ENCODE measurements around the gene KIF21A. TPM values are rescaled to one million over a fixed set of nuclear protein-coding genes. Genes with fewer than 3 reads are reported as not detected.
"Not testable (repeated sequence)": the region's sequence is repeated elsewhere in the genome, so short reads cannot be mapped to it uniquely, and the experiment has no call there.

The KIF21A gene
- total RNA-seq, 1 donor from 2014 or later: 12.2 TPM

DNA sequence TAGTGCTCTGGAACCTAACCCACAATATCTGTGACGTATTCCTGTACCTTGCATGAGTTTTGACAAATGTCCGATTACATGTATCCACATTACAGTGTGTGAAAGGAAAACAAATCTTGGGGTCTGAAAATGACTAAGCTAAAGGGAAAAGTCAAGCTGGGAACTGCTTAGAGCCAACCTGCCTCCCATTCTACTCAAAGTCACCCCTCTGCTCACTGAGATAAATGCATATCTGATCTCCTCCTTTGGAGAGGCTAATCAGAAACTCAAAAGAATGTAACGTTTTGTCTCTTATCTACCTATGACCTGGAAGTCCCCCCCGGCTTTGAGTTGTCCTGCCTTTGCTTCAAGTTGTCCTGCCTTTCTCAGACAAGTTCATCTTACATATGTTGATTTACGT lies 34.0 kb upstream of the KIF21A start:
- DNase-seq: no peak
- TF ChIP-seq, protein P1, sequence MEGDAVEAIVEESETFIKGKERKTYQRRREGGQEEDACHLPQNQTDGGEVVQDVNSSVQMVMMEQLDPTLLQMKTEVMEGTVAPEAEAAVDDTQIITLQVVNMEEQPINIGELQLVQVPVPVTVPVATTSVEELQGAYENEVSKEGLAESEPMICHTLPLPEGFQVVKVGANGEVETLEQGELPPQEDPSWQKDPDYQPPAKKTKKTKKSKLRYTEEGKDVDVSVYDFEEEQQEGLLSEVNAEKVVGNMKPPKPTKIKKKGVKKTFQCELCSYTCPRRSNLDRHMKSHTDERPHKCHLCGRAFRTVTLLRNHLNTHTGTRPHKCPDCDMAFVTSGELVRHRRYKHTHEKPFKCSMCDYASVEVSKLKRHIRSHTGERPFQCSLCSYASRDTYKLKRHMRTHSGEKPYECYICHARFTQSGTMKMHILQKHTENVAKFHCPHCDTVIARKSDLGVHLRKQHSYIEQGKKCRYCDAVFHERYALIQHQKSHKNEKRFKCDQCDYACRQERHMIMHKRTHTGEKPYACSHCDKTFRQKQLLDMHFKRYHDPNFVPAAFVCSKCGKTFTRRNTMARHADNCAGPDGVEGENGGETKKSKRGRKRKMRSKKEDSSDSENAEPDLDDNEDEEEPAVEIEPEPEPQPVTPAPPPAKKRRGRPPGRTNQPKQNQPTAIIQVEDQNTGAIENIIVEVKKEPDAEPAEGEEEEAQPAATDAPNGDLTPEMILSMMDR (IDR thresholded peaks at IDR 0.05): no peak

DNA sequence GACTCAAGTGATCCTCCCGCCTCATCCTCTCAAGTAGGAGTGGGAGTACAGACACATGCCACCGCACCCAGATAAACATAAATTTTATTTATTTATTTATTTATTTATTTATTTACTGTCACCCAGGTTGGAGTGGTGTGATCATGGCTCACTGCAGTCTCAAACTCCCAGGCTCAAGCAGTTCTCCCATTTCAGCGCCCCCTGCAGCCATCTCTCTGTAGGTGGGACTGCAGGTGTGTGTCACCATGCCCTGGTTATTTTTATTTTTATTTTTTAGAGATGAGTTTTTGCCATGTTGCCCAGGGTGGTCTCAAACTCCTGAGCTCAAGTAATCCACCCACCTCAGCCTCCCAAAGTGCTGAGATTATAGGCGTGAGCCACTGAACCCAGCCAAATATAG lies 33.2 kb upstream of the KIF21A start:
- Histone ChIP-seq H3K27me3 (no peaks in the 10 kb centered on the region), H3K9me3 (no peaks in the 10 kb centered on the region), H3K36me3 (no peaks in the 10 kb centered on the region), H3K27ac (no peak overlapping the region), H3K4me1 (no peaks in the 10 kb centered on the region), H3K4me3 (no peak overlapping the region)
- ATAC-seq (no peak), DNase-seq (no peak)
- TF ChIP-seq, protein P1 (IDR thresholded peaks at IDR 0.05): no peak
- intact Hi-C loops (cut with DNase I): no loop called here

More for the DNA sequence above, 34.0 kb upstream of the KIF21A start:
- intact Hi-C loops (cut with DNase I): no loop called here
- no peaks in the 10 kb centered on the region for H3K9me3 ChIP-seq
- H3K4me1 ChIP-seq: no peaks in the 10 kb centered on the region
- no peaks in the 10 kb centered on the region for H3K36me3 ChIP-seq
- H3K27me3 ChIP-seq: no peaks in the 10 kb centered on the region
- no peak for ATAC-seq
- no peak overlapping the region for H3K4me3 ChIP-seq
- H3K27ac ChIP-seq: no peak overlapping the region

DNA sequence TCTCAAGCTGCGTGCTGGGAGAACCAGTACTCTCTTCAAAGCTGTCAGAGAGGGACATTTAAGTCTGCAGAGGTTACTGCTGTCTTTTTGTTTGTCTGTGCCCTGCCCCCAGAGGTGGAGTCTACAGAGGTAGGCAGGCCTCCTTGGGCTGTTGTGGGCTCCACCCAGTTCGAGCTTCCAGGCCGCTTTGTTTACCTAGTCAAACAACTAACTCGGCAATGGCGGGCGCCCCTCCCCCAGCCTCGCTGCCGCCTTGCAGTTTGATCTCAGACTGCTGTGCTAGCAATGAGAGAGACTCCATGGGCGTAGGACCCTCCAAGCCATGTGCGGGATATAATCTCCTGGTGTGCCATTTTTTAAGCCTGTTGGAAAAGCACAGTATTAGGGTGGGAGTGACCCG lies 32.2 kb upstream of the KIF21A start:
- intact Hi-C loops (cut with DNase I); H3K36me3 ChIP-seq; H3K27me3 ChIP-seq; ATAC-seq; H3K9me3 ChIP-seq; H3K4me1 ChIP-seq; H3K27ac ChIP-seq; DNase-seq; H3K4me3 ChIP-seq: not testable (repeated sequence)

DNA sequence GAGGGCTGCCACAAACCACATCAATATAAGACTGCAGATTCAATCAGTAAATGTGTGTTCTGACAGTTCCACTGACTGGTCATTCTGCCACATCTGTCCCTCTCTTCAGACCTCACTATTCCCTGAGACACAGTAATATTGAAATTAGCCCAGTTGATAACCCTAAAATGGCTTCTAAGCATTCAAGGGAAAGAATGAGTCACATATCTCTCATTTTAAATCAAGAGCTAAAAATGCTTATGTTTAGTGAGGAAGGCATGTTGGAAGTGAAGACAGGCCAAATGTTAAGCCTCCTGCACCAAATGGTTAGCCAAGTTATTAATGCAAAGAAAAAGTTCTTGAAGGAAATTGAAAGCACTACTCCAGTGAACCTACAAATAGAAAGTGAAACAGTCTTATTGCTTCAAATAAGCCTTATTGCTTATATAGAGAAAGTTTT lies 24.5 kb upstream of the KIF21A start:
- Histone ChIP-seq H3K4me3 (no peak overlapping the region), H3K27me3 (no peaks in the 10 kb centered on the region), H3K36me3 (no peaks in the 10 kb centered on the region), H3K27ac (no peak overlapping the region), H3K4me1 (no peaks in the 10 kb centered on the region), H3K9me3 (no peaks in the 10 kb centered on the region)
- intact Hi-C loops (cut with DNase I): no loop called here
- TF ChIP-seq, protein P1 (IDR thresholded peaks at IDR 0.05): no peak
- ATAC-seq (no peak), DNase-seq (no peak)

DNA sequence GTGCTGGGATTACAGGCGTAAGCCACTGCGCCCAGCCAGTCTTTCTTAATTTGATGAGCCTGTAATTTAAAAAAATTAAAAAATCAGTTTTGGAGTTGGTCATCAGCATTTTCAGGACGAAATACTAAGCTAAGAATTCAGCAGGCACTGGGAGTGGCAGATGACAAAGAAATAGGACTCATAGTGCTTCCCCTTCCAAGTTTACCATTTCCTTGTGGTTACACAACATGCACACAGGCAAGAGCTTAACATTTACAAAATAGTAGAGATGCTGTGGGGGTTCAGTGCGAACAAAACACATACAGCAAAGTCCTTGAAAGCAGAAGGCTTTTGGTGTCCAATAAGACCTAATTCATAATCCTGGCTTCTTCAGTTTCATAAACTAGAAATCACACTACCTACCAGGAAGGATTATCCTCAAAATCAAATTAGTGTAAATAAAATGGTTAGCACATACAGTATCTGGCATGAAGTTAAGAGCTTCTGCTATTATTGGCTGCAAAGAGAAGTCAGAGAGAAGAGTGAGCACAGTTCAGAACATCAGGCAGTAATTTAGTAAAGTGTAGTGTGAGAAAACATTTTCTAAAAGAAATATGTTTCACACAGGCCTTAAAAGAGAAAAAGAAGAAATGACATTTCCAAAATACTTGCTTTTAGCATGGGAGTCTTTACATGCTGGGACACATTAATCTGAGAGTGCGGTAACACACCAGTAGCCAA lies 22.2 kb upstream of the KIF21A start:
- Histone ChIP-seq H3K27ac (no peak overlapping the region), H3K4me3 (no peak overlapping the region), H3K36me3 (no peaks in the 10 kb centered on the region), H3K9me3 (no peaks in the 10 kb centered on the region), H3K27me3 (no peaks in the 10 kb centered on the region), H3K4me1 (no peaks in the 10 kb centered on the region)
- ATAC-seq: no peak
- TF ChIP-seq, protein P1 (IDR thresholded peaks at IDR 0.05): no peak
- intact Hi-C loops (cut with DNase I): no loop called here
- DNase-seq: no peak

DNA sequence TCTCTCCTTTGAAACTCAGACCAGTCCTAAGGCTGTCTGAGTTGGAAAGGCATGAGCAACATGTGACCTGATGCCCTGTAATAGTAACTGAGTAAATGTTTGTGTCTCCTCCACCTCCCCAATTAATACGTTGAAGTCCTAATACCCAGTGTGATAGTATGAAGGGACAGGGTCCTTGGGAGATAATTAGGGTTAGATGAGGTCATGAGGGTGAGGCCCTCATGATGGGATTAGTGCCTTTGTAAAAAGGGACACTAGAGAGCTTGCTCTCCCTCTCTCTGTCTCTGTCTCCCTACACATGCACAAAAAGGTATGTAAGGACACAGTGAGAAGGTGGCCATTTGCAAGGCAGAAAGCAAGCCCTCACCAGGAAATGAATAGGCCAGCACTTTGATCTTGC lies 18.1 kb upstream of the KIF21A start:
- intact Hi-C loops (cut with DNase I): no loop called here
- H3K36me3 ChIP-seq: no peaks in the 10 kb centered on the region
- no peak overlapping the region for H3K4me3 ChIP-seq
- H3K27me3 ChIP-seq: no peaks in the 10 kb centered on the region
- TF ChIP-seq, protein P1 (IDR thresholded peaks at IDR 0.05): no peak
- H3K9me3 ChIP-seq: no peaks in the 10 kb centered on the region
- no peak for ATAC-seq
- H3K27ac ChIP-seq: no peak overlapping the region
- no peaks in the 10 kb centered on the region for H3K4me1 ChIP-seq
- DNase-seq: no peak

Data from upper lobe of right lung (tissue), 1 donor.